Measurements from ENCODE around the gene HS3ST4.
"Not testable (repeated sequence)": the region's sequence is repeated elsewhere in the genome, so short reads cannot be mapped to it uniquely, and the experiment has no call there.

HS3ST4 gene

GRCh38 chr16:25988882-25989281 lies 297.1 kb downstream of the HS3ST4 start:
- no peak for DNase-seq (ENCODE audit: low read depth, low spot score)

GRCh38 chr16:25996052-25996451 lies 304.3 kb downstream of the HS3ST4 start:
- DNase-seq (ENCODE audit: low read depth, low spot score), result no peak

- no peak for DNase-seq (ENCODE audit: low read depth, low spot score)
These were observed 313.6 kb downstream of the HS3ST4 start for GRCh38 chr16:26005336-26005735.

GRCh38 chr16:26012376-26012775 lies 320.6 kb downstream of the HS3ST4 start:
- no peak for DNase-seq (ENCODE audit: low read depth, low spot score)

- DNase-seq (ENCODE audit: low read depth, low spot score), result no peak
These were observed 324.0 kb downstream of the HS3ST4 start for GRCh38 chr16:26015776-26016175.

- no peak for DNase-seq (ENCODE audit: low read depth, low spot score)
These were observed 325.2 kb downstream of the HS3ST4 start for GRCh38 chr16:26016989-26017388.

- DNase-seq (ENCODE audit: low read depth, low spot score), result no peak
These were observed 327.9 kb downstream of the HS3ST4 start for GRCh38 chr16:26019381-26020242.

GRCh38 chr16:26026709-26027450 lies 335.1 kb downstream of the HS3ST4 start:
- no peak for DNase-seq (ENCODE audit: low read depth, low spot score)

- DNase-seq (ENCODE audit: low read depth, low spot score), result no peak
These were observed 339.5 kb downstream of the HS3ST4 start for GRCh38 chr16:26031286-26031685.

- not testable (repeated sequence) for DNase-seq (ENCODE audit: low read depth, low spot score)
These were observed 340.9 kb downstream of the HS3ST4 start for GRCh38 chr16:26032661-26033060.

- no peak for DNase-seq (ENCODE audit: low read depth, low spot score)
These were observed 350.4 kb downstream of the HS3ST4 start for GRCh38 chr16:26041952-26042668.

GRCh38 chr16:26050472-26050871 lies 358.7 kb downstream of the HS3ST4 start:
- no peak for DNase-seq (ENCODE audit: low read depth, low spot score)

- DNase-seq (ENCODE audit: low read depth, low spot score), result no peak
These were observed 359.3 kb downstream of the HS3ST4 start for GRCh38 chr16:26051063-26051462.

- no peak for DNase-seq (ENCODE audit: low read depth, low spot score)
These were observed 362.1 kb downstream of the HS3ST4 start for GRCh38 chr16:26053889-26054288.

GRCh38 chr16:26058326-26058725 lies 366.6 kb downstream of the HS3ST4 start:
- no peak for DNase-seq (ENCODE audit: low read depth, low spot score)

- no peak for DNase-seq (ENCODE audit: low read depth, low spot score)
These were observed 378.7 kb downstream of the HS3ST4 start for GRCh38 chr16:26070302-26071100.

GRCh38 chr16:26071101-26071866 lies 379.5 kb downstream of the HS3ST4 start:
- no peak for DNase-seq (ENCODE audit: low read depth, low spot score)

- no peak for DNase-seq (ENCODE audit: low read depth, low spot score)
These were observed 387.1 kb downstream of the HS3ST4 start for GRCh38 chr16:26078716-26079355.

GRCh38 chr16:26087091-26087490 lies 395.3 kb downstream of the HS3ST4 start:
- DNase-seq (ENCODE audit: low read depth, low spot score), result no peak

GRCh38 chr16:26091511-26091910 lies 399.8 kb downstream of the HS3ST4 start:
- no peak for DNase-seq (ENCODE audit: low read depth, low spot score)

Measured in brain pericyte (primary cell).